Measurements from ENCODE around the gene SLC2A10. TPM values are rescaled to one million over a fixed set of nuclear protein-coding genes. Genes with fewer than 3 reads are reported as not detected.

Gene SLC2A10
- polyA plus RNA-seq, 3 donors, result not detected

DNA sequence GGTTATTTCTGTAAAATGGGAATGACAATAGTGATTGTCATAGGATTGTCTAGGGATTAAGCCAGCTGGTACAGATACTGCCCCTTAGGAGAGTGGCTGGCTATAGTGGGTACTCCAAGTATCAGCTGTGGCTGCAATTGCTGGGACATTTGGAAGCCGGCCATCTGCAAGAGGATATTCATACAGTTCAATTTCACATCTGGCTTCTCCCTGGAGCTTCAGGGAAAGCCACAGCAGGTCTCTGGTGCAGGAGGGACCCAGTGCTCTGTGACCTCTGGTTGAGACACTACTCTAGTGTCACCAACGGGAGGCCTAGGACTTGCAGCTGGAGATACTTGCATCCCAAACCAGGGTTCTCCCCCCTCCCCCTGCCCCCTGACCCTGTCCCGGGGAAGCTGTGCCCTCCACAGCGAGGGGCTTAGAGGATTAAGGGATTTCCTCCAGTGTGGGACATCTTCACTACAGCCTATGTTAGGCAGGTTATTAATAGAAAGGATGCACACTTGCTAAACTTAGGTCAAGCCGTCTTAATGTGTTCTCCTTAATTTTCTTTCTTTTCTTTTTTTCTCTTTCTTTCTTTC is 2.7 kb downstream of the SLC2A10 start:
- H3K36me3 Mint-ChIP-seq, result peaks cover 0 to 3% of the 10 kb centered on the region in 2 donors
- H3K4me3 Mint-ChIP-seq, result no peak overlapping the region
- DNase-seq, result no peak
- Histone ChIP-seq H2AFZ (ENCODE audit: insufficient read depth, low read depth, low read length, poor library complexity, severe bottlenecking) (no peak overlapping the region), H3K4me3 (replicated peaks in 1 of 3; ENCODE audit: low read depth in 2 of 3, low read length in 3 of 3) (no peak overlapping the region), H3K36me3 (replicated peaks in 1 of 2; ENCODE audit: control insufficient read depth in 1 of 2, insufficient read depth in 2 of 2, low read length in 2 of 2) (no peaks in the 10 kb centered on the region), H4K20me1 (ENCODE audit: insufficient read depth, low read length) (no peaks in the 10 kb centered on the region), H3K79me2 (ENCODE audit: insufficient read depth, low read length) (no peaks in the 10 kb centered on the region), H3K4me1 (ENCODE audit: control insufficient read depth in 1 of 2, insufficient read depth in 2 of 2, low read length in 2 of 2) (peaks cover 5 to 11% of the 10 kb centered on the region in 2 donors), H3K4me2 (replicated peaks; ENCODE audit: extremely low read depth, low read length, poor library complexity, severe bottlenecking) (no peak overlapping the region), H3K27me3 (ENCODE audit: control insufficient read depth in 2 of 2, insufficient read depth in 2 of 2, low read length in 2 of 2) (peaks cover 2 to 22% of the 10 kb centered on the region in 2 donors), H3K9me3 (replicated peaks in 1 of 2; ENCODE audit: control insufficient read depth in 1 of 2, insufficient read depth in 1 of 2, low read length in 2 of 2) (no peaks in the 10 kb centered on the region), H3K27ac (ENCODE audit: low read depth in 1 of 2, low read length in 2 of 2) (no peak overlapping the region), H3K9ac (ENCODE audit: insufficient read depth, low read length, poor library complexity, severe bottlenecking) (no peak overlapping the region)
- 100% methylated on average over 2 of the region's 5 CpGs for WGBS (ENCODE audit: insufficient coverage)
- intact Hi-C loops (cut with micrococcal nuclease), result no loop called here
- peaks cover 23 to 33% (median 28%) of the 10 kb centered on the region in 3 donors for H3K27me3 Mint-ChIP-seq (ENCODE audit: low read depth in 3 of 3)
- peaks cover 0 to 13% (median 0%) of the 10 kb centered on the region in 7 donors for H3K9me3 Mint-ChIP-seq
- H3K4me1 Mint-ChIP-seq, result peaks cover 13% of the 10 kb centered on the region
- TF ChIP-seq, protein P1, sequence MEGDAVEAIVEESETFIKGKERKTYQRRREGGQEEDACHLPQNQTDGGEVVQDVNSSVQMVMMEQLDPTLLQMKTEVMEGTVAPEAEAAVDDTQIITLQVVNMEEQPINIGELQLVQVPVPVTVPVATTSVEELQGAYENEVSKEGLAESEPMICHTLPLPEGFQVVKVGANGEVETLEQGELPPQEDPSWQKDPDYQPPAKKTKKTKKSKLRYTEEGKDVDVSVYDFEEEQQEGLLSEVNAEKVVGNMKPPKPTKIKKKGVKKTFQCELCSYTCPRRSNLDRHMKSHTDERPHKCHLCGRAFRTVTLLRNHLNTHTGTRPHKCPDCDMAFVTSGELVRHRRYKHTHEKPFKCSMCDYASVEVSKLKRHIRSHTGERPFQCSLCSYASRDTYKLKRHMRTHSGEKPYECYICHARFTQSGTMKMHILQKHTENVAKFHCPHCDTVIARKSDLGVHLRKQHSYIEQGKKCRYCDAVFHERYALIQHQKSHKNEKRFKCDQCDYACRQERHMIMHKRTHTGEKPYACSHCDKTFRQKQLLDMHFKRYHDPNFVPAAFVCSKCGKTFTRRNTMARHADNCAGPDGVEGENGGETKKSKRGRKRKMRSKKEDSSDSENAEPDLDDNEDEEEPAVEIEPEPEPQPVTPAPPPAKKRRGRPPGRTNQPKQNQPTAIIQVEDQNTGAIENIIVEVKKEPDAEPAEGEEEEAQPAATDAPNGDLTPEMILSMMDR (IDR thresholded peaks at IDR 0.05), result no peak
- H3K27ac Mint-ChIP-seq, result no peak overlapping the region

DNA sequence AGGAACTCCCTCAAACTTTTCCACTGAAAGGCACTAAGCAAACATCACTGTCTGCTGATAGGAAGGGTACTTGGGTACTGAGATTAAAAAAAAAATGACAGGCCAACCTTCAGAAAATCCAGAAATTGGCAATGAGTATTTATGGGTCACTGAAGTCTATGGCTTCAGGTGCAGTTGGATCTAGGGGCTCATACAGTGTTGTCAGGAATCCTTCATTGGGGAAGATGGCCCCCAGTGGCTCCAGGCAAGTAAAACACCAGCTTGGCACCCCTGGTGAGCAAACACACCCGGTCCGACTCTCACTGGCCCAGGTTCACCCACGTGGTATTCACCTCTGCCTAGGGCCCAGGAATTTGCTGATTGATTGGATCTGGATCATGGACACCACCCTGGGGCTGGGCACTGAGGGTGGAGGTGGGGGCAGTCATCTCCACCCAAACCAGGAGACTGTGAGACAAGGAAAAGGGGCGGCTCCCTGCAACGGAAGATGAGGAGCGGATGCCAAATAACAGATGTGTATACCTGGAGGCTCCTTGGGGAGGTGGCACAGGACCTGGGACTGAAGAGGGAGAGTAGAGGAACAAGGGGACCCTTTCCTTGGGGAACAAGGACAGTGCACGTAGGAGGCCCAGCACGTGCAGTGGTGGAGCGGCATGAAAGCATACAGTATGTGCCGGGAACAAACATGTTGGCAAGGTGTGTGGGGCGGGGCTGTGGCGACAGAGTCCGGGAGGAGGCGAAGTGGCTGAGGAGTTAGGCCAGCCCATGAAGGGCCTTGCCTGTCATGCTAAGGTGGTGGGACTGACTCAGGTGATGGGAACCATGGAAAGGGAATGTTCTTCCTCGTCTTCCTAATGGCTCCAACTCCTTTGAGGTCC is 4.7 kb downstream of the SLC2A10 start:
- WGBS (ENCODE audit: insufficient coverage), result 92% methylated on average over 13 of the region's 15 CpGs
- H3K9ac ChIP-seq (ENCODE audit: insufficient read depth, low read length, poor library complexity, severe bottlenecking), result no peak overlapping the region

More for the DNA sequence above, 4.7 kb downstream of the SLC2A10 start:
- no peaks in the 10 kb centered on the region for H3K9me3 ChIP-seq (replicated peaks in 1 of 2; ENCODE audit: control insufficient read depth in 1 of 2, insufficient read depth in 1 of 2, low read length in 2 of 2)
- peaks cover 0 to 9% of the 10 kb centered on the region in 2 donors for H3K27me3 ChIP-seq (ENCODE audit: control insufficient read depth in 2 of 2, insufficient read depth in 2 of 2, low read length in 2 of 2)
- H3K4me1 Mint-ChIP-seq, result peaks cover 9% of the 10 kb centered on the region
- H3K27me3 Mint-ChIP-seq (ENCODE audit: low read depth in 3 of 3), result peaks cover 15 to 25% (median 16%) of the 10 kb centered on the region in 3 donors
- no peak overlapping the region for H3K4me3 Mint-ChIP-seq
- no peaks in the 10 kb centered on the region for H3K79me2 ChIP-seq (ENCODE audit: insufficient read depth, low read length)
- no peak overlapping the region for H2AFZ ChIP-seq (ENCODE audit: insufficient read depth, low read depth, low read length, poor library complexity, severe bottlenecking)
- H3K4me3 ChIP-seq (replicated peaks in 1 of 3; ENCODE audit: low read depth in 2 of 3, low read length in 3 of 3), result no peak overlapping the region
- peak overlapping the region in 1 of 7 donors; percentile 72 for H3K27ac Mint-ChIP-seq
- H3K36me3 Mint-ChIP-seq, result no peaks in the 10 kb centered on the region
- DNase-seq, result no peak
- H3K27ac ChIP-seq (ENCODE audit: low read depth in 1 of 2, low read length in 2 of 2), result no peak overlapping the region
- no peaks in the 10 kb centered on the region for H4K20me1 ChIP-seq (ENCODE audit: insufficient read depth, low read length)
- no peak overlapping the region for H3K4me2 ChIP-seq (replicated peaks; ENCODE audit: extremely low read depth, low read length, poor library complexity, severe bottlenecking)
- no peaks in the 10 kb centered on the region for H3K36me3 ChIP-seq (replicated peaks in 1 of 2; ENCODE audit: control insufficient read depth in 1 of 2, insufficient read depth in 2 of 2, low read length in 2 of 2)
- TF ChIP-seq, protein P1 (IDR thresholded peaks at IDR 0.05), result no peak
- intact Hi-C loops (cut with micrococcal nuclease), result no loop called here
- H3K9me3 Mint-ChIP-seq, result peaks cover 0 to 6% (median 0%) of the 10 kb centered on the region in 7 donors
- peaks cover 5 to 10% of the 10 kb centered on the region in 2 donors for H3K4me1 ChIP-seq (ENCODE audit: control insufficient read depth in 1 of 2, insufficient read depth in 2 of 2, low read length in 2 of 2)

Data from CD14-positive monocyte (primary cell).